NCI-H2081 (cell line): ENCODE data around the gene ARRDC4.
"Not testable (repeated sequence)": the region's sequence is repeated elsewhere in the genome, so short reads cannot be mapped to it uniquely, and the experiment has no call there.

Source experiments
- DNase-seq, 2 experiments: peaks; one replicate each; lab custom pipeline; 2025; lab: John Stamatoyannopoulos, UW

The ARRDC4 gene

DNA sequence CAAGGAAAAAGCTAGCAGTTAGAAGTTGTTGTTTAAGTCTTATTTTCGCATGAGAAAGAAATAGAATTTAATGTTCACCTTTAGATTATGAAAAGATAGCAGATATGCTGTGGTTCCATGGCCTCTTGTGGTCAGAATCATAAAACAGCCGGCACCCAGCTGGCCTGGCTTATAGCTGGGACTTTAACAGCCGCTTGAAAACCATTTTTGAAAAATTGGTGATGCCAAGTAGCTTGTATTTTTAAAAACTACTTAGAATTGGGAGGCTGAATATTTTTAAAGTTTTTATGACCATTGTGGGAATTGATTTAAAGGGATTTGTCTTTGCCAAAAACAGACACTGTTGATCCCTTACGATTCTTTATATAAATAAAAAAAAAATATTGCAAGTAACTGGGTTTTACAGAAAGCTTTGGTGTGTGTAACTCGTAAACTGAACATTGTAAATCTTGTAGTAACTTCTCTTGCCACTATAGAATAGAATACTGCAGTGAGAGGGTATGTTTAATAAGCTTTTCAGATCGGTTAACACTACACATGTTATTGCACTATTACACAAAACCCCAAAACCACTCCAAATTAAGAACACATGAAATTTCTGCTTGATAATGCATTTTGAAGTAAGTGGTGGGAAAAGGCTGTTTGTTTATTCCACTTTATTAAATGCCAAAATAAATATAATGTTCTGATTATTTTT, 6.6 kb downstream of the ARRDC4 start:
- DNase-seq, result no peak

DNA sequence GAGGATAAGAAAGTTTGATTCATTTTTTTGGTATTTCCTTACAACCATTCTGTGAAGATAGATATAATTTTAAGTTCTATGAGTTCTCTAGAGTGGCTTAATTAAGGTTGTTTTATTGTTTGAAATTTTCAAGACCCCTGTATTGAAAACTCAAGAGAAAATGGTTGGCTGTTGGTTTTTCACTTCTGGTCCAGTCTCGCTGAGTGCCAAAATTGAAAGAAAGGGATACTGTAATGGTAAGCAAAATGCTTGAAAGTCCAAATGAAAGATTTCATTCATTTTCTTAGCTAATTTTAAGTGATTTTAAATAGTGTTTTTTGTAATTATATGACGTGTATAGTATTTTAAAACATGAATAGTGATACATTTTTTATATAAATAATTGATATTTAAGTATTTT, 7.4 kb downstream of the ARRDC4 start:
- DNase-seq, result no peak

- DNase-seq, result no peak
Measured at GRCh38 chr15:97968380-97968779, 7.9 kb downstream of the ARRDC4 start.

- no peak for DNase-seq
Measured at GRCh38 chr15:97972366-97972765, 11.9 kb downstream of the ARRDC4 start.

GRCh38 chr15:97976129-97976528, 15.6 kb downstream of the ARRDC4 start:
- no peak for DNase-seq

DNA sequence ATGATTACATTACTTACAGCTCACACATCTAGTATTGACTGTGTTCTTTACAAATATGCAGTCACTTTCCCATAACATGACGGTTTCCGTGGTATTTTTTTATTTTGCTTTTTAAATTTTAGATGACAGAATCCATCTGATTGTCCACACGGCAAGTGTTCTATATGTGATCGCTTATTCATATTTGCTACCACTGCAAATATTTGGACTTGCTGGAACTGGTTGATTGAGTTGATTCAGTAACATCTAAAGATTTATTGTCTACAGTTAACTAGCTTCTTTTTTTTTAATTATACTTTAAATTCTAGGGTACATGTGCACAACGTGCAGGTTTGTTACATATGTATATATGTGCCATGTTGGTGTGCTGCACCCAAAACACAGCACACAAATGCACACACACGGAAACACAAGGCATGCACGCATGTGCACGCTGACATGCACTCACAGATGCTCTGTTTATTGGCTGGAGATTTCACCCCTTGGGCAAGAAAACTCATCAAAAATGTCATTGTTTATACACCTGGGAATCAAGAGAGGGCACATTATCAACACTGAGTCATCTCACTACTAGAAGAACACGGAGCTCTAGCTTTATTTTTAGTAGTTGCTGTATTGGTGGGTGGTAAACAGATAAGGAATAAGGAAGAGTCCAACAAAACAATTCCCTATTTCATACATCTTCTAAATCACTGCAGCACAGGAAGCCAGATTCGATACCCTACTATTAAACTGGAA, 16.4 kb downstream of the ARRDC4 start:
- DNase-seq, result no peak

- DNase-seq, result no peak
Measured at GRCh38 chr15:97977734-97978133, 17.2 kb downstream of the ARRDC4 start.

- DNase-seq, result no peak
Measured at GRCh38 chr15:97978401-97979139, 18.1 kb downstream of the ARRDC4 start.

- no peak for DNase-seq
Measured at GRCh38 chr15:97979140-97979520, 18.6 kb downstream of the ARRDC4 start.

DNA sequence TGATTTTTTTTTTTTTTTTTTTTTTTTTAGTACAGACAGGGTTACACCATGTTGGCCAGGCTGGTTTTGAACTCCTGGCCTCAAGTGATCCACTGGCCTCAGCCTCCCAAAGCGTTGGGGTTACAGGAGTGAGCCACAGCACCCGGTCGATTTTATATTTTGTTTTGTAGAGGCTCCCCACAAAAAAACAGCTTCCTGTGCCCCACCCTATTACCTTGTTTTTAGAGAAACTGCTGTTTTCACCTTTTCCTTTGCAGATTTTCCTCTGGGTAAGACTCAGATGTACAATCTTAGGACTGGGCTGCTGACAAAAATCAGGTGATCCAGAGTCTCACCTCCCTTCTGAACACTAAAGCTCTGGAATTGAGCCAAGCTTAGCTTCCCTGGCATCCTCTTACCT, 20.6 kb downstream of the ARRDC4 start:
- DNase-seq, result no peak

DNA sequence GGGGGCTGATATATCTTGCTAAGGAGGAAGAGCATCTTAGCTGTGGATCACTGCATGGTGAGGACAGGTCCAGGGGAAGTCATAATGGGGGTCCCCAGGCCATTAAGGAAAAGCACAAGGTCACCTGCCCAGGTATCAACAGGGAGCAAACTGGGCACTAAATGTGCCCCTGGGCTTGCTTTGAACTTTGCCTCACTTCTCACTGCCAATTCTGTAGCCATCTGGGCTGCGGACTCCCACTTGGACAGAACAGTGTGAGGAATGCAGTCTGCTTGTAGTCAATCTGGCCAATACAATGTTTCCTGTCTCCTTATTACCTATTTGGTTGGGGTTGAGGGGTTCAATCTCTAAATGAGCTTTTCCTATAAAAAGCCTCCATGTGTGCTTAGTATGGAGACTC, 21.3 kb downstream of the ARRDC4 start:
- no peak for DNase-seq

DNA sequence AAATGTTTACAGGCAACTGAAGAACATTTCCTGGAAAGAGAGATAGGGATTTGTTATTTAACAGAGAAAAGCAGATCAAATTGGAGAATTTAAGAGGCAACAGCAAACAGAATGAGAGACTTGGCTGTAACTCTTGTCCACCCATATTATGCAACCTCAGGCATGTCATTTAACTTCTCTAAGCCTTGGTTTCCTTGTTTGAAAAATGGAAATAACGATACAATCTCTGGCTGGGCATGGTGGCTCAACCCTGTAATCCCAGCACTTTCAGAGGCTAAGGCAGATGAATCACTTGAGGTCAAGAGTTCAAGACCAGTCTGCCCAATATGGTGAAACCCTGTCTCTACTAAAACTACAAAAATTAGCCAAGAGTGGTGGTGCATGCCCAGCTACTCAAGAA, 23.7 kb downstream of the ARRDC4 start:
- no peak for DNase-seq

- DNase-seq, result not testable (repeated sequence)
Measured at GRCh38 chr15:97985979-97986378, 25.5 kb downstream of the ARRDC4 start.

- DNase-seq, result no peak
Measured at GRCh38 chr15:97986781-97987180, 26.3 kb downstream of the ARRDC4 start.

DNA sequence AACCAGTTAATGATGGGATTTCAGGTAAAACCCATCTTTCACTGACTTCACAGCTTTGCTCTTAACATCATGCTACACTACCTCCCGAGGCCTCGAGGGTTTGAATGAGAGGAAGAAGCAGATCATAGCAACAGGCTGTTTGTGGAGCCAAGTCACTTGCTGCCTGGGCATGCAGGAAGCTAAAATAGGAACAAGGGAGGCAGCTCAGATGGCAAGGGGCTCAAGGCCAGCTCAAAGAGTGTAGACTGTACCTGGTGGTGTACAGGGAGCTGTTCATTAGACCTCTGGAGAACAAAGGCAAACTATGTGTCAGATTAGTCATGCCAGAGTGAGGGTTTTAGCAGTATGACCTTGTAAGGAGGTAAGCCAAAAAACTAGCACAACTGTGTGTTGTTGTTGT, 28.8 kb downstream of the ARRDC4 start:
- DNase-seq, result no peak

DNA sequence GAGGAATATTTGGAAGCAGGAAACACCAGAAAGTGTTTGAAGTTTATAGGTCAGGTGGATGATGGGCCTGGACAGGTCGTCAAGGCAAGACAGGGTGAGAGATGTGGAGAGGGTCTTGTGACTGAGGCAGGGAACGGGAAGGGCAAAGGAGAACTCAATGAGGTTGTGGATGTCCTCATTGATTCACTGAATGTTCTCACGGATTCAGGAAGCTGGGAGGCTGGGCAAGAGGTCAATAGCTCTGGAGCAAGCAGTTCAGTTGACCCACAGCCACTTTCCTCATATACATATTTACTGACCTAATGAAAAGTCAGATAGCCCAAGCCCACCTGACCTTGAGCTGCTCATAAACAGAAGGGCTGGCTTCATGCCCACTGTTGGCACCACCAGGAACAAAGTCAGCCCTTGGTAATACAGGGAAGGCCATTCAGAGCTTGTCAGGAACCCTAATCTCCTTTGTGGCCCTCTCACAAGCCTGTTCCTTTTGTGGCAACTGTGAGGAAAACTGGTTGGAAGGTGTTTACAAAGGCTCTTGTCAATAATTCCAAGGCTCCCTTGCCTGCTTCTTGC, 31.6 kb downstream of the ARRDC4 start:
- DNase-seq, result no peak

DNA sequence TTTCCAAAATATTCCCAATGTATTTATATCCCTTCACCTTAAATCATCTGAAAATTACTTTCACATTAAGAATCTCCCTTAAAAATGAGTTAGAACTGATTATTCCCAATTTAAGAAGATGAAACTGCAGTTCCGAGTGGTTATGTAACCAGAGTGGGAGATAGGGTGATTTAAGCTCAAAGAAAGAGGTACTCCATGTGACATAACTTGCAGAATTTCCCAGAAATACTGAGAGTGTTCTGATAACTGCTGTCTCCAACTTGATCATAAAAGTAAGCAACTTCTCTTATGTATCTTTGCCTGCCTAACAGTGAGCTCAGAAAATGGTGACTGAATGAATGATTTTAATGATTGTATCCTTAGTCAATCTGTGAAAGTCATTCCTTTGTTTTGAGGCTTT, 32.3 kb downstream of the ARRDC4 start:
- no peak for DNase-seq

DNA sequence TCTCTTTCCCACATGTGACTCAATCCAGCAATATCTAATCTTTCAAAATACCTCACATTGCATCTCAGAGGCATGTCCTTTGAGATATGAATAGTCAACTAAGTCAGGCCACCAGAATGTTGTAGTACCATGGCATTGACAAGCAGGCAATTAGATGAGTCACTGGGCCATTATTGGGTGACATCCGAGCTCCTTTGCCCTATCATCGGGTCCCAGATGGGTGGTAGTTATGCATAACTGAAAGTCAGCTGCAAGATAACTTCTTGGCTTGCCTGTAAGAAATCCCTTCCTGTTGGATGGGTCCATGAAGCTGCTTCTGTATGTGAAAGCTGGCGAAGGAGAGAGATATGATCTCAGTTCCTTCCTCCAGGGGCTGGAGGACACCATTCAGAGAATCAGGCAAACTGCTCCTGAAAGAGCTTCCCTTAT, 32.8 kb downstream of the ARRDC4 start:
- no peak for DNase-seq

DNA sequence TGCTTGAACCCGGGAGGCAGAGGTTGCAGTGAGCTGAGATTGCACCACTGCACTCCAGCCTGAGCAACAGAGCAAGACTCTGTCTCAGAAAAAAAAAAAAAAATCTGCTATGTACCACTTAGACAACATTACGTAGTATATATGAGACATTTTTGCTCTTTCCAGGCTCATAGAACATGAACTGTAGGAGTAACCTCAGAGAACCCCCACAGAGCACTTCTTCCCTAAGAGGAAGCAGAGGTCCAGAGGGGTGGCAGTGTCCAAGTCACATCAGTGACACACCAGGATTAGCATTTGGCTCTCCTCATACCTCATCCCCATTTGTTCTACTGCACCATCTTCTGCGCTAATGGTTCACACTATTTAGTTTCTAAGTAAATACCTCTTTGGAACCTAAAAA, 33.7 kb downstream of the ARRDC4 start:
- no peak for DNase-seq

DNA sequence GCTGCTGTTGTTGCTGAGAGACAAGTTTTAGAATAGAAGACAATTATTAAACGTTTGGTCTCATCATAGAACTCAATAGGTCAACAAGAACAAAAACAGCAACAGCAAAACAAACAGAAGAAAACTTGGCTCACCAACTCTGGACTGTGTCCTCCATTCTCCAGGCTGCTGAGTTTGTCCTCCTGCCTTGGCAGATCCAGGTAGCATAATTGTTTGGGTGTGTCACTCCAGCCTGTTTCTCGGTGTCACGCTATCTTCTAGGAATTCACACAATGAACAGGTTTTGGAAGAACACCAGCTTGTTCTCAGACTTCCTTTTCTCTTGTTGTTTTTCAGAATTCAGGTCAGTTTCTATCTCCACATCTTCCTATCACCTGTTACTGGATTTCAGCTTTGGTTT, 34.7 kb downstream of the ARRDC4 start:
- DNase-seq, result no peak

- DNase-seq, result no peak
Measured at GRCh38 chr15:97995881-97996603, 35.5 kb downstream of the ARRDC4 start.
